AG04450 (cell line): ENCODE results near the gene SELENON. TPM values are rescaled to one million over a fixed set of nuclear protein-coding genes. Genes with fewer than 3 reads are reported as not detected.

Source experiments
- CTCF ChIA-PET: fragments of 300-600, 350-600 bp; formaldehyde crosslinking; extraction: SDS; loops from one replicate; lab custom pipeline; 2022; ENCODE audit warnings: antibody characterized with exemption, inconsistent platforms; lab: Charles Lee
- POLR2A ChIA-PET: fragments of 350-600 bp; formaldehyde crosslinking; extraction: SDS; loops from one replicate; lab custom pipeline; 2021; ENCODE audit warnings: antibody characterized with exemption, inconsistent platforms; lab: Yijun Ruan, JAX
- DNase-seq: peaks from one replicate; pipeline ENCODE4 v3.0.0-alpha.2; 2011; ENCODE audit warnings: low read depth, low spot score
- H3K27ac ChIP-seq: one replicate; pipeline ENCODE4 v1.5.1; 2012; ENCODE audit warnings: low read depth, low read length, control low read depth
- H3K27me3 ChIP-seq: one replicate; pipeline ENCODE4 v1.6.0; 2012; ENCODE audit warnings: low read length; ENCODE audit not compliant: control insufficient read depth, insufficient read depth
- H3K4me3 ChIP-seq: 2 replicates; pipeline ENCODE4 v1.5.1; 2011; ENCODE audit warnings: mild to moderate bottlenecking, low read depth, low read length, control low read depth
- H3K9me3 ChIP-seq: 2 replicates; pipeline ENCODE4 v1.5.1; 2012; ENCODE audit warnings: low read length; ENCODE audit not compliant: control insufficient read depth, insufficient read depth
- CTCF ChIP-seq: IDR thresholded peaks from 2 replicates; pipeline ENCODE4 v1.5.1; 2011; ENCODE audit warnings: low read depth, low read length, control low read depth, inconsistent platforms
- polyA plus RNA-seq: library from polyadenylated mRNA; depleted of rRNA; stranded (reverse); fragments of >200 nt; gene quantifications from 2 replicates; pipeline ENCODE4 v1.2.3, GENCODE V29; 2011

SELENON gene
- polyA plus RNA-seq, 1 experiment = 36.3 TPM

DNA sequence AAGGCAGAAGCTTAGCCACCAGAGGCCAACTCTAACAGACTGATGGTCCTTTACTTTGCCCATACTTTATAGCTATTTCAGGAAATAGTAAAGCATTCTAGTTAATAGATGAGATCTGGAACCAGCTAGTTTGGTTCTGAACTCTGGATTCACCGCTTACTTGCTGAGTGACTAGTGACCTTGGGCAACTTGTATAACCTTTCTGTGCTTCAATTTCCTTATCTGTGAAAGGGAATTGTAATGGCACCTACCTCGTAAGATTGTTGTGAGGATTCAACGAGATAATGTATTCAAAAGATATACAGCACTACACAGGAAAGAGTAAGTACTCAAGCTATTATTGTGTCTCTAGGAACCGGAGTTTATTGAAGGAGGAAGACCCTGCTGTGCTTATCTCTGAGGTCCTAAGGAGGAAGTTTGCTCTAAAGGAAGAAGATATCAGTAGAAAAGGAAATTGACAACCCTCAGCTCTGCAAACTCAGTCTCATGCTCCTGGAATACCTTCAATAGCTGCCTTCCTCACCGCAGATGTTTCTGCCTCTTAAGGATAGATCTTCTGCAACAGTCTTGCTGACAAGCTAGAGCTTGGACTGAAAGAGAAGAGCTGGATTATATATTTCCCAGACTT is 31.7 kb downstream of the SELENON start:
- CTCF ChIA-PET = interaction anchor here (0.9 kb wide), 1 partner anchor 223 kb away, joined by 3 read pairs; no protein-coding TSS in a partner anchor
- POLR2A ChIA-PET = interaction anchor here (0.5 kb wide), 1 partner anchor 102 kb away, joined by 3 read pairs; no protein-coding TSS in a partner anchor
- H3K27me3 ChIP-seq = no peaks in the 10 kb centered on the region
- no peak for DNase-seq
- no peak overlapping the region for H3K4me3 ChIP-seq
- TF ChIP-seq CTCF = no peak
- no peak overlapping the region for H3K27ac ChIP-seq
- H3K9me3 ChIP-seq = no peaks in the 10 kb centered on the region

GRCh38 chr1:25832336-25833037 is 32.5 kb downstream of the SELENON start:
- Histone ChIP-seq H3K4me3 (no peak overlapping the region), H3K27ac (no peak overlapping the region), H3K9me3 (no peaks in the 10 kb centered on the region), H3K27me3 (no peaks in the 10 kb centered on the region)
- ChIA-PET CTCF (interaction anchor here (0.9 kb wide), 1 partner anchor 224 kb away, joined by 3 read pairs; no protein-coding TSS in a partner anchor), POLR2A (interaction anchor here (0.5 kb wide), 1 partner anchor 103 kb away, joined by 3 read pairs; no protein-coding TSS in a partner anchor)
- TF ChIP-seq CTCF = no peak
- no peak for DNase-seq

DNA sequence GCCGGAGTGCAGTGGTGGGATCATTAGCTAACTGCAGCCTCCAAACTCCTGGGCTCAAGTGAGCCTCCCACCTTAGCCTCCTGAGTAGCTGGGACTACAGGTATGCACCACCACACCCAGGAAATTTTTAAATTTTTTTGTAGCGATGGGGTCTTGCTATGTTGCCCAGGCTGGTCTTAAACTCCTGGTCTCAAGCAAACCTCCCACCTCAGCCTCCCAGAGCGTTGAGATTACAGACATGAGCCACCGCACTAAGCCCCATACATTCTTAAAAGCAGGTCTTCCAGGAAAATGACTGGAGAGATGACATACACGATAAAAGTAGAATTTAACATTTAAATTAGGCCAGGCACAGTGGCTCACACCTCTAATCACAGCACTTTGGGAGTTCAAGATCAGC is 33.2 kb downstream of the SELENON start:
- TF ChIP-seq CTCF = no peak
- H3K27me3 ChIP-seq = no peaks in the 10 kb centered on the region
- H3K27ac ChIP-seq = no peak overlapping the region
- POLR2A ChIA-PET = no interaction called here
- no peak for DNase-seq
- no peaks in the 10 kb centered on the region for H3K9me3 ChIP-seq
- no peak overlapping the region for H3K4me3 ChIP-seq
- CTCF ChIA-PET = no interaction called here

DNA sequence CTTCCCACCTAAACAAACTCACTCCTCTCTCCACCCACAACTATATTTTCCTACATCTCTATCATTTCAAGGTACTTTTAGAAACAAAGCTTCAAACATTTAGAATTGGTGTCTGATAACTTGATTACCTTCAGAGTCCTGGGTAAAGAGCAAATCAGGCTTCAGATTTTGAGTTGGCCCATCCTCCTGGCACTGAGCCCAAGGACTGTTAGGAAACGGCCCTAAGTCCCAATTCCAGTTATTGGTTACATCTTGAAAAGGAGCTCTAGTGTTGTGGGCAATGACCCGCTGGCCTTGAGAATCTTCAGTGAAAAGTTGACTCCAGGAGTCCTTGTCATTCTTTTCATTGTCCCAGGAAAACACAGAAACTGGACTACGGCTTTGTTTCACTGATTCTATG is 34.9 kb downstream of the SELENON start:
- H3K4me3 ChIP-seq = no peak overlapping the region
- CTCF ChIA-PET = interaction anchor here (1.1 to 1.3 kb wide), 2 partner anchors 10 to 226 kb away, joined by 3 to 4 read pairs; no protein-coding TSS in a partner anchor
- POLR2A ChIA-PET = interaction anchor here (1.5 kb wide), 1 partner anchor 15 kb away, joined by 3 read pairs; the partner anchor contains the start of gene MTFR1L
- no peak overlapping the region for H3K27ac ChIP-seq
- TF ChIP-seq CTCF = no peak
- no peaks in the 10 kb centered on the region for H3K27me3 ChIP-seq
- H3K9me3 ChIP-seq = no peaks in the 10 kb centered on the region
- DNase-seq = no peak

- CTCF ChIA-PET = interaction anchor here (1.0 kb wide), 1 partner anchor 161 kb away, joined by 4 read pairs; the partner anchor contains the start of gene PAFAH2
- Histone ChIP-seq H3K9me3 (no peaks in the 10 kb centered on the region), H3K4me3 (no peak overlapping the region), H3K27me3 (no peaks in the 10 kb centered on the region), H3K27ac (no peak overlapping the region)
- no peak for DNase-seq
- TF ChIP-seq CTCF = no peak
- POLR2A ChIA-PET = no interaction called here
These were observed 36.7 kb downstream of the SELENON start for GRCh38 chr1:25836695-25837094.
